ENCODE data around the gene PTDSS2. TPM values are rescaled to one million over a fixed set of nuclear protein-coding genes. Genes with fewer than 3 reads are reported as not detected.

The PTDSS2 gene
- total and polyA plus RNA-seq, 2 donors (not counting 1 experiment from before 2014, with no cell fraction given): 22.1 to 29.0 TPM

GRCh38 chr11:487571-488021, 37.5 kb downstream of the PTDSS2 start:
- H3K27me3 ChIP-seq (replicated peaks in 1 of 4; ENCODE audit: control extremely low read depth in 1 of 4, control insufficient read depth in 3 of 4, insufficient read depth in 4 of 4, low read length in 3 of 4): no peaks in the 10 kb centered on the region
- peaks cover 0 to 3% (median 0%) of the 10 kb centered on the region in 3 donors for H3K9me3 ChIP-seq (ENCODE audit: control extremely low read depth in 1 of 3, control insufficient read depth in 2 of 3, insufficient read depth in 1 of 3, low read length in 2 of 3)
- no peak overlapping the region for H3K4me3 Mint-ChIP-seq
- ChIA-PET POLR2A (no interaction called here), CTCF (no interaction called here)
- 97% methylated on average over 22 of the region's 22 CpGs for WGBS (ENCODE audit: insufficient coverage)
- H3K36me3 ChIP-seq (replicated peaks in 1 of 2; ENCODE audit: control extremely low read depth in 1 of 2, control insufficient read depth in 1 of 2, extremely low read depth in 1 of 2, insufficient read depth in 2 of 2, low read length in 1 of 2): no peaks in the 10 kb centered on the region
- H3K27ac Mint-ChIP-seq: no peak overlapping the region
- no peaks in the 10 kb centered on the region for H3K9me3 Mint-ChIP-seq (ENCODE audit: insufficient read depth)
- DNase-seq: no peak
- ATAC-seq (ENCODE audit: low read depth): no peak
- no peak overlapping the region for H3K4me2 ChIP-seq (replicated peaks; ENCODE audit: low read depth, low read length, poor library complexity, severe bottlenecking)
- no peak for TF ChIP-seq EZH2 (IDR thresholded peaks at IDR 0.05; ENCODE audit: borderline replicate concordance, insufficient read depth, low read depth, low read length, poor library complexity, severe bottlenecking)
- no peak for TF ChIP-seq CTCF (IDR thresholded peaks at IDR 0.05)
- no peaks in the 10 kb centered on the region for H3K4me1 ChIP-seq (ENCODE audit: control insufficient read depth in 2 of 2, insufficient read depth in 2 of 2, low read length in 2 of 2)
- no peaks in the 10 kb centered on the region for H4K20me1 ChIP-seq (ENCODE audit: control insufficient read depth, insufficient read depth, low read length, poor library complexity, severe bottlenecking)
- H3K4me3 ChIP-seq (ENCODE audit: control extremely low read depth in 1 of 5, extremely low read depth in 1 of 5, insufficient read depth in 1 of 5, low read depth in 2 of 5, low read length in 4 of 5): no peak overlapping the region
- H3K27ac ChIP-seq (ENCODE audit: low read length in 2 of 2): no peak overlapping the region
- H3K9ac ChIP-seq (ENCODE audit: low read length): no peak overlapping the region
- no peaks in the 10 kb centered on the region for H3K4me1 Mint-ChIP-seq
- H2AFZ ChIP-seq (ENCODE audit: insufficient read depth, low read depth, low read length, poor library complexity, severe bottlenecking): no peak overlapping the region
- intact Hi-C loops (cut with micrococcal nuclease): no loop called here
- no peaks in the 10 kb centered on the region for H3K79me2 ChIP-seq (ENCODE audit: control insufficient read depth, insufficient read depth, low read length)
- no peaks in the 10 kb centered on the region for H3K27me3 Mint-ChIP-seq

GRCh38 chr11:488062-488461, 38.0 kb downstream of the PTDSS2 start:
- Histone ChIP-seq H3K79me2 (ENCODE audit: control insufficient read depth, insufficient read depth, low read length) (no peaks in the 10 kb centered on the region), H3K4me1 (ENCODE audit: control insufficient read depth in 2 of 2, insufficient read depth in 2 of 2, low read length in 2 of 2) (no peaks in the 10 kb centered on the region), H4K20me1 (ENCODE audit: control insufficient read depth, insufficient read depth, low read length, poor library complexity, severe bottlenecking) (no peaks in the 10 kb centered on the region), H3K4me2 (replicated peaks; ENCODE audit: low read depth, low read length, poor library complexity, severe bottlenecking) (no peak overlapping the region), H2AFZ (ENCODE audit: insufficient read depth, low read depth, low read length, poor library complexity, severe bottlenecking) (no peak overlapping the region), H3K27ac (ENCODE audit: low read length in 2 of 2) (no peak overlapping the region), H3K4me3 (ENCODE audit: control extremely low read depth in 1 of 5, extremely low read depth in 1 of 5, insufficient read depth in 1 of 5, low read depth in 2 of 5, low read length in 4 of 5) (no peak overlapping the region), H3K9me3 (ENCODE audit: control extremely low read depth in 1 of 3, control insufficient read depth in 2 of 3, insufficient read depth in 1 of 3, low read length in 2 of 3) (peaks cover 0 to 3% (median 0%) of the 10 kb centered on the region in 3 donors), H3K27me3 (replicated peaks in 1 of 4; ENCODE audit: control extremely low read depth in 1 of 4, control insufficient read depth in 3 of 4, insufficient read depth in 4 of 4, low read length in 3 of 4) (no peaks in the 10 kb centered on the region), H3K36me3 (replicated peaks in 1 of 2; ENCODE audit: control extremely low read depth in 1 of 2, control insufficient read depth in 1 of 2, extremely low read depth in 1 of 2, insufficient read depth in 2 of 2, low read length in 1 of 2) (no peaks in the 10 kb centered on the region), H3K9ac (ENCODE audit: low read length) (no peak overlapping the region)
- Mint-ChIP-seq H3K9me3 (ENCODE audit: insufficient read depth) (no peaks in the 10 kb centered on the region), H3K27ac (no peak overlapping the region), H3K4me3 (no peak overlapping the region), H3K4me1 (no peaks in the 10 kb centered on the region), H3K27me3 (no peaks in the 10 kb centered on the region)
- TF ChIP-seq EZH2 (IDR thresholded peaks at IDR 0.05; ENCODE audit: borderline replicate concordance, insufficient read depth, low read depth, low read length, poor library complexity, severe bottlenecking) (no peak), CTCF (IDR thresholded peaks at IDR 0.05) (no peak)
- intact Hi-C loops (cut with micrococcal nuclease): no loop called here
- CTCF ChIA-PET: no interaction called here
- 98% methylated on average over 25 of the region's 25 CpGs for WGBS (ENCODE audit: insufficient coverage)
- no peak for ATAC-seq (ENCODE audit: low read depth)
- no peak for DNase-seq
- POLR2A ChIA-PET: no interaction called here

Data from B cell (primary cell).